ENCODE data around the gene GAMT.

Gene GAMT

GRCh38 chr19:1417681-1418495, 16.5 kb upstream of the GAMT start:
- DNase-seq = no peak

GRCh38 chr19:1417145-1417544, 15.8 kb upstream of the GAMT start:
- no peak for DNase-seq

GRCh38 chr19:1416014-1416841, 14.9 kb upstream of the GAMT start:
- no peak for DNase-seq

- no peak for DNase-seq
These were observed 11.9 kb upstream of the GAMT start for GRCh38 chr19:1412995-1413800.

GRCh38 chr19:1412323-1412923, 11.1 kb upstream of the GAMT start:
- no peak for DNase-seq

- no peak for DNase-seq
These were observed 10.2 kb upstream of the GAMT start for GRCh38 chr19:1411255-1412191.

- DNase-seq = no peak
These were observed 9.4 kb upstream of the GAMT start for GRCh38 chr19:1410789-1411188.

GRCh38 chr19:1410136-1410786, 8.9 kb upstream of the GAMT start:
- no peak for DNase-seq

GRCh38 chr19:1409204-1410005, 8.1 kb upstream of the GAMT start:
- DNase-seq = no peak

- DNase-seq = peak; percentile 65
These were observed 7.2 kb upstream of the GAMT start for GRCh38 chr19:1408300-1409203.

- peak; percentile 52 for DNase-seq
These were observed 6.4 kb upstream of the GAMT start, which contains the start of gene DAZAP1 for GRCh38 chr19:1407528-1408299. Gene DAZAP1 (plus strand): TSS chr19:1407586. CDS start chr19:1407774, 188 bp downstream.

GRCh38 chr19:1406774-1407527, 5.6 kb upstream of the GAMT start:
- peak; percentile 99 for DNase-seq

- no peak for DNase-seq
These were observed 1.2 kb upstream of the GAMT start for GRCh38 chr19:1402411-1403070.

GRCh38 chr19:1401889-1402217, 511 bp upstream of the GAMT start:
- no peak for DNase-seq

- peak; percentile 68 for DNase-seq
These were observed 833 bp downstream of the GAMT start for GRCh38 chr19:1400281-1401137.

GRCh38 chr19:1399745-1400144, 1.6 kb downstream of the GAMT start:
- no peak for DNase-seq
